ENCODE measurements around the gene SH3YL1.

DNA sequence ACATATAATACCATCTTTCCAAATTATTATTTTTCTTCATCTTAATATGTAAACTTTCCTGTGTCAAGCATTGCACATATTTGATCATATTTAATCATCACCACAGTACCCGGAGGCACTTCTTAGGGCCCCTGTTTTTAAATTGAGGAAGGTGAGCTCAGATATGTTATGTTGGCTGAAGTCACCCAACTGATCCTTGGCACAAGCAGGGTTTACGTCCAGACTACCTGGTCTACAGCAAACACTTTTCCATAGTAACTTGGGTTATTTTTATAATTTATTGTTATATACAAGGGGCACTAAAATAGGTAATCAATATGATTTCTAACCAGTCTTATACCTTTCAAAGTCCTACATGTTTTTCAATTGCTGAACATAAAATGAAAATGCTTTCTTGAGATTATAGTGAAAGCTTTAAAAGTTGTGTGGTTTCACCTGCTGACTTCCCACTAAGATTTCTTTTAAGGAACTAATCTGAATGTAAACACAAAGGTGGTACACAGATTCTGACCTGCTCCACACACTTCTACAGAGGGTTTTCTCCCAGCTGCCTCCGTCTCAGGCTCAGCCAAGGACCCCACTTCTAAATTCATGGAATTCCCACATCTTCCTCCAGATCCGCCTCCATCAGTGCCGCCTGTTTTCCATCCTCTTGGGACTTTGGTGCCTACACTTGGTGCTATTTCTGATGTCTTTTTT is 52.2 kb downstream of the SH3YL1 start:
- TF ChIP-seq, protein P1, sequence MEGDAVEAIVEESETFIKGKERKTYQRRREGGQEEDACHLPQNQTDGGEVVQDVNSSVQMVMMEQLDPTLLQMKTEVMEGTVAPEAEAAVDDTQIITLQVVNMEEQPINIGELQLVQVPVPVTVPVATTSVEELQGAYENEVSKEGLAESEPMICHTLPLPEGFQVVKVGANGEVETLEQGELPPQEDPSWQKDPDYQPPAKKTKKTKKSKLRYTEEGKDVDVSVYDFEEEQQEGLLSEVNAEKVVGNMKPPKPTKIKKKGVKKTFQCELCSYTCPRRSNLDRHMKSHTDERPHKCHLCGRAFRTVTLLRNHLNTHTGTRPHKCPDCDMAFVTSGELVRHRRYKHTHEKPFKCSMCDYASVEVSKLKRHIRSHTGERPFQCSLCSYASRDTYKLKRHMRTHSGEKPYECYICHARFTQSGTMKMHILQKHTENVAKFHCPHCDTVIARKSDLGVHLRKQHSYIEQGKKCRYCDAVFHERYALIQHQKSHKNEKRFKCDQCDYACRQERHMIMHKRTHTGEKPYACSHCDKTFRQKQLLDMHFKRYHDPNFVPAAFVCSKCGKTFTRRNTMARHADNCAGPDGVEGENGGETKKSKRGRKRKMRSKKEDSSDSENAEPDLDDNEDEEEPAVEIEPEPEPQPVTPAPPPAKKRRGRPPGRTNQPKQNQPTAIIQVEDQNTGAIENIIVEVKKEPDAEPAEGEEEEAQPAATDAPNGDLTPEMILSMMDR (IDR thresholded peaks at IDR 0.05): no peak
- TF ChIP-seq POLR2A (IDR thresholded peaks at IDR 0.05): no peak

Measured in breast epithelium (tissue), 3 donors.